Keratinocyte (primary cell): Measurements from ENCODE around the gene HK1.

Experiments
- EZH2 ChIP-seq: IDR thresholded peaks from one replicate; pipeline ENCODE4 v1.6.1; 2012; ENCODE audit warnings: inconsistent platforms, mild to moderate bottlenecking, low read length, moderate library complexity
- TF ChIP-seq, protein P1 (sequence below), 3 experiments: IDR thresholded peaks in 1 of 3; conservative IDR thresholded peaks in 1 of 3; optimal IDR thresholded peaks in 1 of 3; 2 replicates in 2 of 3; 3 replicates in 1 of 3; pipeline versions ENCODE3 to v1.5.1; 2011; ENCODE audit warnings: low read length in 3 of 3, mild to moderate bottlenecking in 3 of 3, moderate library complexity in 2 of 3, control low read depth in 1 of 3, inconsistent platforms in 1 of 3; ENCODE audit not compliant: insufficient read depth in 2 of 3; ENCODE audit errors: extremely low read depth in 1 of 3

DNA sequence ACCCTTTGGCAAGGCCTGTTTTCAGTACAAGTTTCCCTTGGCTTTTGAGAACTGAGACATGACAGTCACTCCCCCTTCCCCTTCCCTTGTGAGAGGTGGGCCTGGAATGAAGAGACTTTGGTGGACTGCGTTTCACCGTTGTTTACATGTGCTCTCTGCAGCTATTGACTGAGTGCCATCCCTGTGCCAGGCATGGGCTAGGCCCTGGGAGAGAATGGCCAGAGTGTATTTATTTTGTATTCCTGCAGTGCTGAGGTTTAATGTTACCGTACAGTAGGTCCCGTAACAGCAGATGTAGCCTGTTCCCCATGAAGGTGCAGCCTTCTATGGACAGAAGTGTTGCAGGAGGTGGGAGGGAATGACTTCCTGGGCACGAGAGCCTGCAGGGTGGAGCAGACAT lies 88.4 kb downstream of the HK1 start:
- TF ChIP-seq, protein P1, sequence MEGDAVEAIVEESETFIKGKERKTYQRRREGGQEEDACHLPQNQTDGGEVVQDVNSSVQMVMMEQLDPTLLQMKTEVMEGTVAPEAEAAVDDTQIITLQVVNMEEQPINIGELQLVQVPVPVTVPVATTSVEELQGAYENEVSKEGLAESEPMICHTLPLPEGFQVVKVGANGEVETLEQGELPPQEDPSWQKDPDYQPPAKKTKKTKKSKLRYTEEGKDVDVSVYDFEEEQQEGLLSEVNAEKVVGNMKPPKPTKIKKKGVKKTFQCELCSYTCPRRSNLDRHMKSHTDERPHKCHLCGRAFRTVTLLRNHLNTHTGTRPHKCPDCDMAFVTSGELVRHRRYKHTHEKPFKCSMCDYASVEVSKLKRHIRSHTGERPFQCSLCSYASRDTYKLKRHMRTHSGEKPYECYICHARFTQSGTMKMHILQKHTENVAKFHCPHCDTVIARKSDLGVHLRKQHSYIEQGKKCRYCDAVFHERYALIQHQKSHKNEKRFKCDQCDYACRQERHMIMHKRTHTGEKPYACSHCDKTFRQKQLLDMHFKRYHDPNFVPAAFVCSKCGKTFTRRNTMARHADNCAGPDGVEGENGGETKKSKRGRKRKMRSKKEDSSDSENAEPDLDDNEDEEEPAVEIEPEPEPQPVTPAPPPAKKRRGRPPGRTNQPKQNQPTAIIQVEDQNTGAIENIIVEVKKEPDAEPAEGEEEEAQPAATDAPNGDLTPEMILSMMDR (optimal IDR thresholded peaks at IDR 0.05 in 1 of 3, IDR thresholded peaks at IDR 0.05 in 1 of 3, conservative IDR thresholded peaks at IDR 0.05 in 1 of 3; ENCODE audit: extremely low read depth in 1 of 3, insufficient read depth in 2 of 3, low read length in 3 of 3) = no peak
- no peak for TF ChIP-seq EZH2
